HEK293 (cell line): ENCODE data around the gene ZNF543.

Experiments
- CTCF ChIA-PET: fragments of 350-600 bp; formaldehyde crosslinking; extraction: SDS; loops from one replicate; lab custom pipeline; 2021; ENCODE audit warnings: antibody characterized with exemption; lab: Yijun Ruan, JAX
- POLR2A ChIA-PET: fragments of 300-600 bp; formaldehyde crosslinking; extraction: SDS; loops from one replicate; lab custom pipeline; 2020; ENCODE audit warnings: antibody characterized with exemption, inconsistent platforms; lab: Yijun Ruan, JAX
- H3K27ac ChIP-seq: fragments of 200-500 bp; sonication (Bioruptor generic); 2 replicates; pipeline ENCODE4 v1.5.1; 2014; ENCODE audit warnings: low read depth, low read length, control low read depth, inconsistent platforms; ENCODE audit errors: extremely low read depth
- H3K36me3 ChIP-seq, 2 experiments: fragments of 200-500 bp in 1 of 2; sonication (Bioruptor generic) in 1 of 2; 1 replicate in 1 of 2; 2 replicates in 1 of 2; pipeline ENCODE4 v1.5.1; 2014 to 2017; ENCODE audit warnings: inconsistent platforms in 2 of 2, low read length in 2 of 2; ENCODE audit not compliant: control insufficient read depth in 2 of 2, insufficient read depth in 1 of 2
- H3K4me1 ChIP-seq: fragments of 200-500 bp; sonication (Bioruptor generic); 2 replicates; pipeline ENCODE4 v1.5.1; 2014; ENCODE audit warnings: mild to moderate bottlenecking, low read length, inconsistent platforms; ENCODE audit not compliant: control insufficient read depth, insufficient read depth
- H3K4me3 ChIP-seq: 2 replicates; pipeline ENCODE4 v1.5.1; 2011; ENCODE audit warnings: low read depth, mild to moderate bottlenecking, control low read depth, low read length, moderate library complexity
- H3K9me3 ChIP-seq: fragments of 200-500 bp; sonication (Bioruptor generic); 2 replicates; pipeline ENCODE4 v1.5.1; 2014; ENCODE audit warnings: low read depth, low read length, inconsistent platforms; ENCODE audit not compliant: control insufficient read depth, insufficient read depth
- ATF2 ChIP-seq: fragments of 450-650 bp; formaldehyde crosslinking; IDR thresholded peaks from 2 replicates; pipeline ENCODE4 v1.5.1; 2016; ENCODE audit warnings: missing biosample characterization, missing genetic modification characterization, low read depth
- KLF10 ChIP-seq: fragments of 450-650 bp; IDR thresholded peaks from 2 replicates; pipeline ENCODE4 v1.5.1; 2018; ENCODE audit warnings: missing biosample characterization, mild to moderate bottlenecking, missing genetic modification characterization
- KLF9 ChIP-seq: fragments of 450-650 bp; formaldehyde crosslinking; IDR thresholded peaks from 2 replicates; pipeline ENCODE4 v1.5.1; 2016; ENCODE audit warnings: missing biosample characterization, missing genetic modification characterization, low read depth
- PATZ1 ChIP-seq: fragments of 450-650 bp; formaldehyde crosslinking; IDR thresholded peaks from 2 replicates; pipeline ENCODE4 v1.5.1; 2016; ENCODE audit warnings: missing biosample characterization, missing genetic modification characterization
- RBAK ChIP-seq: fragments of 450-650 bp; formaldehyde crosslinking; IDR thresholded peaks from 2 replicates; pipeline ENCODE4 v1.5.1; 2016; ENCODE audit warnings: missing biosample characterization, missing genetic modification characterization
- SALL2 ChIP-seq: fragments of 450-650 bp; formaldehyde crosslinking; IDR thresholded peaks from 2 replicates; pipeline ENCODE4 v1.5.0; 2017; ENCODE audit warnings: missing biosample characterization, mild to moderate bottlenecking, missing genetic modification characterization, borderline replicate concordance
- SP2 ChIP-seq: fragments of 450-650 bp; formaldehyde crosslinking; IDR thresholded peaks from 2 replicates; pipeline ENCODE4 v1.5.1; 2016; ENCODE audit warnings: missing biosample characterization, missing genetic modification characterization
- WT1 ChIP-seq: fragments of 450-650 bp; formaldehyde crosslinking; IDR thresholded peaks from 2 replicates; pipeline ENCODE4 v1.5.1; 2016; ENCODE audit warnings: missing biosample characterization, missing genetic modification characterization
- YY2 ChIP-seq: fragments of 450-650 bp; formaldehyde crosslinking; IDR thresholded peaks from 2 replicates; pipeline ENCODE4 v1.5.1; 2016; ENCODE audit warnings: missing biosample characterization, missing genetic modification characterization
- ZBTB1 ChIP-seq: fragments of 450-650 bp; formaldehyde crosslinking; IDR thresholded peaks from 2 replicates; pipeline ENCODE4 v1.5.1; 2016; ENCODE audit warnings: missing biosample characterization, missing genetic modification characterization
- ZBTB10 ChIP-seq: fragments of 450-650 bp; formaldehyde crosslinking; IDR thresholded peaks from 2 replicates; pipeline ENCODE4 v1.5.1; 2016; ENCODE audit warnings: missing biosample characterization, missing genetic modification characterization
- ZBTB20 ChIP-seq: fragments of 450-650 bp; formaldehyde crosslinking; IDR thresholded peaks from 2 replicates; pipeline ENCODE4 v1.5.1; 2016; ENCODE audit warnings: missing biosample characterization, missing genetic modification characterization
- ZBTB26 ChIP-seq: fragments of 450-650 bp; formaldehyde crosslinking; optimal IDR thresholded peaks from 2 replicates; pipeline ENCODE3; 2016; ENCODE audit warnings: missing biosample characterization, mild to moderate bottlenecking, missing genetic modification characterization
- ZFHX2 ChIP-seq: fragments of 450-650 bp; formaldehyde crosslinking; conservative IDR thresholded peaks from 2 replicates; pipeline ENCODE4 v1.5.1; 2016; ENCODE audit warnings: missing biosample characterization, missing genetic modification characterization
- ZNF112 ChIP-seq: fragments of 450-650 bp; formaldehyde crosslinking; IDR thresholded peaks from 2 replicates; pipeline ENCODE4 v1.5.0; 2017; ENCODE audit warnings: missing biosample characterization, missing genetic modification characterization
- ZNF175 ChIP-seq: fragments of 450-650 bp; formaldehyde crosslinking; IDR thresholded peaks from 2 replicates; pipeline ENCODE4 v1.5.1; 2016; ENCODE audit warnings: missing biosample characterization, missing genetic modification characterization
- ZNF202 ChIP-seq: fragments of 450-650 bp; formaldehyde crosslinking; IDR thresholded peaks from 2 replicates; pipeline ENCODE4 v1.5.1; 2016; ENCODE audit warnings: missing biosample characterization, missing genetic modification characterization, borderline replicate concordance
- ZNF274 ChIP-seq, 2 experiments: fragments of 200-500 bp in 1 of 2; fragments of 450-650 bp in 1 of 2; sonication (Bioruptor generic) in 1 of 2; formaldehyde crosslinking in 1 of 2; IDR thresholded peaks; 2 replicates each; pipeline versions ENCODE4 v1.5.1 to v1.6.1; 2014 to 2016; ENCODE audit warnings: borderline replicate concordance in 1 of 2, inconsistent platforms in 1 of 2, low read length in 1 of 2, missing biosample characterization in 1 of 2, missing genetic modification characterization in 1 of 2
- ZNF292 ChIP-seq: fragments of 450-650 bp; formaldehyde crosslinking; IDR thresholded peaks from 2 replicates; pipeline ENCODE4 v1.5.1; 2016; ENCODE audit warnings: low read depth, missing biosample characterization, missing genetic modification characterization, borderline replicate concordance
- ZNF426 ChIP-seq: fragments of 450-650 bp; formaldehyde crosslinking; IDR thresholded peaks from 2 replicates; pipeline ENCODE4 v1.5.1; 2017; ENCODE audit warnings: missing biosample characterization, missing genetic modification characterization, mild to moderate bottlenecking, inconsistent platforms, moderate library complexity
- ZNF433 ChIP-seq: fragments of 450-650 bp; formaldehyde crosslinking; IDR thresholded peaks from 2 replicates; pipeline ENCODE4 v1.5.1; 2016; ENCODE audit warnings: missing biosample characterization, missing genetic modification characterization, low read depth
- ZNF529 ChIP-seq: fragments of 450-650 bp; formaldehyde crosslinking; IDR thresholded peaks from 2 replicates; pipeline ENCODE4 v1.5.1; 2017; ENCODE audit warnings: missing genetic modification characterization, missing biosample characterization; ENCODE audit not compliant: insufficient replicate concordance
- ZNF548 ChIP-seq: fragments of 450-650 bp; formaldehyde crosslinking; IDR thresholded peaks from 2 replicates; pipeline ENCODE4 v1.5.1; 2016; ENCODE audit warnings: missing biosample characterization, missing genetic modification characterization
- ZNF555 ChIP-seq: fragments of 450-650 bp; formaldehyde crosslinking; conservative IDR thresholded peaks from 2 replicates; pipeline ENCODE4 v1.5.1; 2017; ENCODE audit warnings: missing biosample characterization, mild to moderate bottlenecking, missing genetic modification characterization, inconsistent platforms
- ZNF580 ChIP-seq: fragments of 450-650 bp; formaldehyde crosslinking; IDR thresholded peaks from 2 replicates; pipeline ENCODE4 v1.5.1; 2016; ENCODE audit warnings: missing biosample characterization, missing genetic modification characterization

Gene ZNF543

GRCh38 chr19:57288373-57288772, 31.9 kb upstream of the ZNF543 start:
- no peaks in the 10 kb centered on the region for H3K4me1 ChIP-seq
- no peak overlapping the region for H3K27ac ChIP-seq
- POLR2A ChIA-PET = interaction anchor here (1.6 kb wide), 1 partner anchor 23 kb away, joined by 3 read pairs; no protein-coding TSS in a partner anchor
- CTCF ChIA-PET = interaction anchor here (0.6 kb wide), 1 partner anchor 50 kb away, joined by 3 read pairs; no protein-coding TSS in a partner anchor
- H3K36me3 ChIP-seq = peaks cover 97 to 98% of the 10 kb centered on the region in 2 experiments
- H3K9me3 ChIP-seq = no peaks in the 10 kb centered on the region
- TF ChIP-seq ZNF112 (tag by site-specific recombination) (no peak), KLF9 (tag by site-specific recombination) (no peak), ZNF274 (IDR thresholded peaks at IDR 0.05; ENCODE audit: low read length) (no peak), ZNF274 (tag by site-specific recombination; IDR thresholded peaks at IDR 0.05; ENCODE audit: borderline replicate concordance) (no peak), ZNF426 (tag by site-specific recombination) (no peak), WT1 (no peak), YY2 (tag by site-specific recombination) (no peak), KLF10 (no peak), ZBTB1 (tag by site-specific recombination) (no peak), ZNF580 (tag by site-specific recombination) (no peak), ZFHX2 (tag by site-specific recombination) (no peak), ZBTB20 (no peak), ZNF433 (tag by site-specific recombination) (no peak), ZNF292 (tag by site-specific recombination) (no peak), SALL2 (tag by site-specific recombination) (no peak), ZBTB10 (tag by site-specific recombination) (no peak), ZNF202 (tag by site-specific recombination) (no peak), ZNF548 (tag by site-specific recombination) (no peak), ZNF529 (tag by site-specific recombination) (no peak), ZBTB26 (no peak)
- no peak overlapping the region for H3K4me3 ChIP-seq

GRCh38 chr19:57290970-57291369, 29.3 kb upstream of the ZNF543 start:
- no peak overlapping the region for H3K27ac ChIP-seq
- no peak overlapping the region for H3K4me3 ChIP-seq
- peaks cover 92 to 97% of the 10 kb centered on the region in 2 experiments for H3K36me3 ChIP-seq
- no peak for TF ChIP-seq SP2
- no peak for TF ChIP-seq ZNF175 (tag by site-specific recombination)
- no peak for TF ChIP-seq PATZ1 (tag by site-specific recombination)
- no peak for TF ChIP-seq RBAK (tag by site-specific recombination)
- no peak for TF ChIP-seq ATF2
- no peak for TF ChIP-seq ZNF555 (tag by site-specific recombination)
- CTCF ChIA-PET = no interaction called here
- POLR2A ChIA-PET = interaction anchor here (1.5 kb wide), 1 partner anchor 30 kb away, joined by 3 read pairs; no protein-coding TSS in a partner anchor
- no peaks in the 10 kb centered on the region for H3K4me1 ChIP-seq
- H3K9me3 ChIP-seq = 0 out of 2 replicates have a peak, but pooled peaks cover 2% of the 10 kb centered on the region
